ENCODE measurements around the gene LRRC30.
A peak's percentile ranks its signal among the peaks of the same experiment; 100 is the strongest.
"Not testable (repeated sequence)": the region's sequence is repeated elsewhere in the genome, so short reads cannot be mapped to it uniquely, and the experiment has no call there.

LRRC30 gene

DNA sequence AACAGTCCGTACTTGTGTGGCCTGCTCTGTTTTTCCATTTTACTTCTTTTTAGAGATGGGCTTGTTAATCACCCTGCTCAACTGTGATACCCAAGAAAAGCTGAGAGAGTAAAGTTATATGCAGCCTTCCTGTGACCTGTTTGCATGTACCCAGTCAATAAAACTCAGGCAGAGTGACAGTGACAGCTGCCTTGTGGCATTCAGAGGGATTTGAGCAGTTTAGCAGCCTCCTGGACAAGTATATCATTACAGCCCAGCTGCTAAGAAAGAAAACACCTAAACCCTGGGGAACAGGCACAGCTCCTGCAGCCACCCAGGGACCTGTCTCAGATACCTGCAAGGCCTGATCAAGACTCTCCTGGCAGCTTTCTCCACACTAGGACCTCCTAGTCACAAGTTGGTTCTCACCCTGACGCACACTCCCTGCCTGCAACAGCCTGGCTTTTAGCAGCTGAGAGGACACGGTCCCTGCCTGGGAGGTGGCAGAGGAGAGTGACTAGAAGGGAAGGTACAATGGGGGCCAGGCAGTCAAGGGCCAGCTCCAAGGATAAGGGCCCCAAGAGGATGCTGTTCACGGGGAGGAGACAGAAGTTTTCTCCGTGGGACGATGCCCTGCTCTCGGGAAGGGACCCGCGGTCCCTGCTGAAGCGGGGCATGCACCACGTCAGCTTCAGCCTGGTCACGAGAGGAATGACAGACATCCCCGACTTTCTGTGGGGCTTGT lies at the start of gene LRRC30:
TSS of gene LRRC30 (plus strand) at position 464 of the 724 bp plus-strand sequence. CDS start at position 514, 50 bp downstream.
- no peak for DNase-seq

DNA sequence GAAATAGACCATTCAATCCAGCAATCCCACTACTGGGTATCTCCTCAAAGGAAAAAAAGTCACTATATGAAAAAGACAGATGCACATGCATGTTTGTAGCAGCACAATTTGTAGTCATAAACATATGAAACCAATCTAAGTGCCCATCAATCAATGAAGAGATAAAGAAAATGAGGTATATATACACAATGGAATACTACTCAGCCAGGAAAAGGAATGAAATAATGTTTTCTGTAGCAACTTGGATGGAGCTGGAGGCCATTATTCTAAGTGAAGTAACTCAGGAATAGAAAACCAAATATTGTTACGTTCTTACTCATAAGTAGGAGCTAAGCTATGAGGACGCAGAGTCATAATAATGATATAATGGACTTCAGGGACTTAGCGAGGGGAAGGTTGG lies 45.2 kb upstream of the LRRC30 start:
- no peak for DNase-seq

DNA sequence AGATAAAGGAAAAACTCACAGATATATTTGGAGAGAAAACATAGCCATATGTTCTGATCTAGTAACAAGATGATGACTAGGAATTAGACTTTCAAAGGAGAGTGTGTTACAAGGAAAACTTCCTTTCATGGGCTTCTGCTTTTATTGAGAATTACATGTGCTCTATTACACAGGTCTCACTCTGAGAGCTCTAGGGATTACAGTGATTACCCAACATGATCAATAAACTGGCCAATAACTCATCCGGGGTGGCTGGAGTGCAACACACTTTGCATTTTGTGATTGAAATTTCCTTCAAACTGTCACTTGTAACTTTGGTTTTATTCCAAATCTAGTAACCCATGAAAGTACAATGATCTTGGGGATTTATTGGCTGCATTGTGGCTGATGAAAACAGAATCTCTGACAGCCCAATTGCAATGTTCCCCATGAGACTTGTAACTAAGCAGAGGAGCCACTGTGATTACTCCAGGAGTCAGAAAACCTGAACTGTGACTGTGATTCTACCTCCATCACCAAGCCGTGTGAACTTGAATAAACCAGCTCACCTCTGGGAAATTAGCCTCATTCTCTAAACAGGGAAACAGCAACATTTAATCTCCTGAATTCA lies 40.2 kb upstream of the LRRC30 start:
- no peak for DNase-seq

DNA sequence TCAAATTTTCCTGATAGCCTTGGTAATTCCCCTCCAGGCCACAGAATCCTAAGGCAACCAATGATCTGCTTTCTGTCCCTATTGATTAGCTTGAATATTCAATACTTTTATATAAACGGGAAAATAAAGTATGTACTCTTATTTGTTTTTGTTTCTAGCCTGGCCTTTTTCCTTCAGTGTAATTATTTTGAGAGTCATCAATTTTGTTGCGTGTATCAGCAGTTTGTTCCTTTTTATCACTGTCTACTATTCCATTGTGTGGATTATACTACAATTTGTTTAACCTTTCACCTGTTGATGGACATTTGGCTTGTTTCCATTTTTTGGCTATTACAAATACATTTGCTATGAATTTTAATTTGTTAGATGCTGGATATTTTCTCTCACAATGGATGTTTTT lies 39.2 kb upstream of the LRRC30 start:
- DNase-seq: no peak

DNA sequence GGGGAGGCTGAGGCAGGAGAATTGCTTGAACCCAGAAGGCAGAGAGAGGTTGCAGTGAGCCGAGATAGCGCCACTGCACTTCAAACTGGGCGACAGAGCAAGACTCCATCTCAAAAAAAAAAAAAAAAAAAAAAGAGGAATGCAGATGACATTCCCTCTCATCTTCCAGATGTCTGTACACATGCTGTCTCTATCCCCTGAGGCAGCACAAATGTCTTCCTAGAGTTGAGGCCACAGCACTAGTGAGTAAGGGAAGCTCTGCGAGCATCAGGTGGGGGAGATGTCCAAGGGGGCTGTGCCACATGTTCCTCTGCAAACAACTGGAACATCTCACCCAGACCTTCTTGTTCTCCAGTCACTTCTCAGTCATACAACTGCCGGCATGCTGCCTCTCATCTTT lies 35.6 kb upstream of the LRRC30 start:
- DNase-seq: no peak

DNA sequence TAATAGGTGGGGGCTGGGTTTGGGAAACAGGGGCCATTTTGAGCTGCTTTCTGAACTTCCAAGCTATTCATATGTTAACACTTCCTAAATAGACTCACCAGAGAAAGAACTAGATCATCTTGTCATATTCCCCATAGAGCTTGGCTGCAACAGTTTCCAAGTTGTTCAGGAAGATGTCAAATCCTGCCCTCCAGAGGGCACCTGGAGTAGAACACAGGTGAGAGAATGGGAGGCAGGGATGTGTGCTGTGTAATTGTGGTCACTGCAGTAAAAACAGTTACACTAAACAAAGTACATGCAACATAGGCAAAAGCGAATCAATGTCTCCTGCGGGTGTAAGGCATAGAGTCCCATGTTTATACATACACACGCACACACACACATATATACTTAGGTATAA lies 34.5 kb upstream of the LRRC30 start:
- DNase-seq: no peak

DNA sequence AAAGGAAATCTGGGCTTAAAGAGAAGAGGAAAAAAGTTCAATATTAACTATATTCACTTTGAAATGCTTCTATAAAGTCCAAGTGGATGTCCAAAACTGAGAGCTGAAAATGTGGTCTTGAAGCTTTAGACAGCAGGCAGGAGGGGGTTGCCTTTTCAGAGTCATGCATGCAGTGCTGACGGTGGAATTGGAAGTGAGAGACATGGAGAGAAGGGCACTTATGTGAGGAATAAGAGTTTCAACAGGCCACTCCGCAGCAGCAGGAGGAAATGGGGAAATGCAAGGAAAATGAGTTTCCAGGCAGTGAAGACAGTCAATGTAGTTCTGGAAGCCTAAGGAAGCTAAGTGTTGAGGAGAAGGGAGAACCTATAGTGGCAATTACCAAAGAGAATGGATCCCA lies 33.0 kb upstream of the LRRC30 start:
- no peak for DNase-seq

DNA sequence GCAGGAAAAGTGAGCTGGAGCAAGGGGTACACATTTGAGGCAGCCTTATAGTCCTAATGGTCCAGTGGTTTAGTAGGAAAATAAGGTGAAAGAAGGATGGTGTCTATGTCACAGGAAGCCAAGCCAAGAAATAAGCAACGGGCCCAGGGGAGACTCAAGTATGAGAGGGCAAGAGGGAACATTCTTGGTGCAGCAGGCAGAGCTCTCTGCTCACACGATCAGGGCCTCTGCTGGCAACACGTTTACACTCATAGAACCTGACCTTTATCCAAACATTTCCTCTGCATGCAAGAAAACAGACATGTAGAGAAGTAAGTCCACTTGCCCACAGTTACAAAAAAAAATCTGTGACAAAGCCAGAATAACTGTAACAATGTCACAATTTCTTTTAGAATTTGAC lies 32.6 kb upstream of the LRRC30 start:
- no peak for DNase-seq

DNA sequence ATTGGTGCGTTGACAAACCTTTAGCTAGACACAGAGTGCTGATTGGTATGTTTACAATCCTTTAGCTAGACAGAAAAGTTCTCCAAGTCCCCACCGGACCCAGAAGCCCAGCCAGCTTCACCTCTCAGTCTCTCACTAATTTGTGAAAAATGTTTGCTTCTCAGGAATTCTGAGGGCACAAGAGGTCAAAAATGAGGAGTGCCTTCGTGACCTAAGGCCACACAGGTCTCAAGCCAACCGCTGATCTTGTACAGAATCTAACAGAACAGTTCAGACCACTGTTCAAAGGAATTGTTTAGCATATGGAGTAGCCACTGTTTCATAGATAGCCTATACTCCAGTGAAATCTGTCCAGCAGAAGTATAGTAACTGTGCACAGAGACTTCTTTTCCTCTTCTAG lies 29.8 kb upstream of the LRRC30 start:
- DNase-seq: no peak

DNA sequence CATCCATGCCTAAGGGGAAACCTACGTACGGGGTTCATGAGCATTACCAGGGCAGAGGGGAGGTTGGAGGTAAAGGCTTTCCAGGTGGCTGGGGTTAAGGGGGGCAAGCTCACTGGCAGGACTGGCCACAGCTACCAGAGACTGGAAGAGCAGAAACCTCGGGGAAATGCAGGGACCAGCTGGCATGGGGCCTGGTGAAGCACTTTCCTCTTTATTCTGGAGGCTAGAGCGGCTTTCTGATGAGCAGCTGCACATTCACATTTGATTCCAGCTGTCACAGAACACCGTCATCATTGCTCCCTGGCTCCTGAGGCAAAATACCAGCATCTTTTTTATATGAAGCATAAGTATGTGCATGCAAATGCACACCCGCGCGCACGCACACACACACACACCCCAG lies 28.7 kb upstream of the LRRC30 start:
- DNase-seq: no peak

DNA sequence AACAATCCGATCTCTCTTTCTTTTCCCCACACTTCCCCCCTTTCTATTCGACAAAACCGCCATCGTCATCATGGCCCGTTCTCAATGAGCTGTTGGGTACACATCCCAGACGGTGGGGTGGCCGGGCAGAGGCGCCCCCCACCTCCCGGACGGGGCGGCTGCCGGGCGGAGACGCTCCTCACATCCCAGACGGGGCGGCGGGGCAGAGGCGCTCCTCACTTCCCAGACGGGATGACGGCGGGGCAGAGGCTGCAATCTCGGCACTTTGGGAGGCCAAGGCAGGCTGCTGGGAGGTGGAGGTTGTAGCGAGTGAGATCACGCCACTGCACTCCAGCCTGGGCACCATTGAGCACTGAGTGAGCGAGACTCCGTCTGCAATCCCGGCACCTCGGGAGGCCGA lies 27.3 kb upstream of the LRRC30 start:
- DNase-seq: not testable (repeated sequence)

DNA sequence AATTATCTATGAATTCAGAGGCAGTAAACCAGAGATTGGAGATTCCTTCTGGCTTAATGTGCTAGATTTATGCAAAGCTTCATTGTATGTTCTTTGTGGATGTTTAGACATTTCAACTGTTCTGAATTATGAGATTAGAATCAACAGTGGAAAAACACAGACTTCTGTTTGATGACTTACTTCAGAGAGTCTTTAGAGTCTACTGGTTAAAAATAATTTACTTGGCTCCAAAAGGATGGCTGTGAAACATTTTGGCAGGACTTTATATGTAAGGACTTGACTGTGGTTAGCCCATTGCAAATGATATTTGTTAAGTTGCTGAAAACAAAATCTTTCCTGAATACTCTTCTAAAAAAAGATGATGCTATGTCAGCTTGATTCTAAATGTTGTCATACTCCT lies 25.5 kb upstream of the LRRC30 start:
- DNase-seq: no peak

DNA sequence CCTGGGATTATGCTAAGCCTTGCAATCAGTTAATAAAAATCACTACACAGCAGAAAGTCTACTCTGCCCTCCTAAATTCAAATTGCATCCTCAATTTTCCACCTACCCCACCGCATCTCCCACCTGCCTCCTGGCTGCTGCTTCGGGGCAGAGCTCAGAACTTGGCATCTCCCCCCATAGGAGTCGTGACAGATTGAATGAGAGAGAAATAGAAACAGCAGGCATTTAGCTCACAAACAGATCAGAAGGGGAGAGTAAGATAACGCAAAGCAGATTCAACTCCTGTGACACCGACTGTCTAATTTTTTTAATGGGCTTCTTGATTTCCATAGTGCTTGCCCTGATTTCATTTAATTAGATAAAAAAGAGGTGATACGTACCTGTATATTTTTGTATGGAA lies 24.7 kb upstream of the LRRC30 start:
- DNase-seq: no peak

DNA sequence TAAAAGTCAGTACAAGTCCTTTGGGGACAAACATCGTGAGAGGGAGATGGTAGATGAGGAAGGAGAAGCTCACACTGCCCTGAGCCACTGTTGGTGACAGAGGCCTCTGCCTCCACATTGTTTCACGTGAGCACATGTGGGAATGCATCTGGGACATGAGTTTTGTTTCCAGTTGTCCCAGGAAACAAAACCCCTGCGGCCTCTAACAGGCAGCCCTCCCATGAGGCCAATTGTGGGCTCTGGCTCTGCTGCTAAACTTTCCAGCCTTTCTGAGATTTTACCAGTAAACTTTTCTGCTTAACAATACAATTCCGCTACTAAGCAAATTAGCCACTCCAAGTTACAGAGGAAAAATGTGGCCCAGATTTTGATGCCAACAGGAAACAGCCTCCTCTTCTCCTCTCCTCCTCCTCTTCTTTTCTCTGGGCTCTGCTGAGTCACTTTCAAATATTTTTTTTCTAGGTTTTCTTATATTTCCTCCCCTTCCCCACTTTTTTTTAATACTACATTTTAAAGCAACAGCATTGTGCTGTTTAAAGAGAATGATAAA lies 23.4 kb upstream of the LRRC30 start:
- no peak for DNase-seq

DNA sequence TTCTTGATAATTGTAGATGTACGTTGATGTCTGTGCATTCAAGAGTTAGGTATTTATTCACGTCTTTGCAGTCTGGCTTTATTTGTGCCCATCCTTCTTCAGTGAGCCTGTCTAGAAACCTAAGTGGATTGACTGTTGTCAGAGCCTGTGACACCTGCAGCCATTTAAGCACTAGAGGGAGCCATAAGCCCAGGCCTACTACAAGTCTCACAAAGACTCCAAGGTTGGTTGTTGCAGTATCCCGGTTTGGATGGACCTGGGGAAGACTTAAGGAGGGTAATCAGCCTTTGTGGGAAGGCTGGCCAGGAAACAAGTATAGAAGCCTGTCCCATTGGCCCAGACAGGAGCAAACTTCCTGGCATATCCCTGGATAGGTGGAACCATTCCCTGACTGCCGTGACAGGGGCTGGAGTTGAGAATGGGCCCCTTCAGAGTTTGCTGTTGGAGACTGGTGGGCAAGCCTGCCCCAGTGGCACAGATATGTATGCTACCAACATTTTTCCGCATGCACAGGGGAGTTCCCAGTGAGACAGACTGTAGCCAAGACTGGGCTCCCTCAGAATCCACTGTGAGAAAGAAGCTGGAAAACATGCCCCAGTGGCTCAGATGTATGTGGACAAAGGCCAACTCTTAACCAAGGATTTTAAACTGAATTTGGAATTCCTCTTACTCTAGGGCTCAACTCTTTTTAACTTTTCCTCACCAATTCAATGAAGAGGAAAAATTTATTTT lies 9.3 kb upstream of the LRRC30 start:
- peak; percentile 42 for DNase-seq

DNA sequence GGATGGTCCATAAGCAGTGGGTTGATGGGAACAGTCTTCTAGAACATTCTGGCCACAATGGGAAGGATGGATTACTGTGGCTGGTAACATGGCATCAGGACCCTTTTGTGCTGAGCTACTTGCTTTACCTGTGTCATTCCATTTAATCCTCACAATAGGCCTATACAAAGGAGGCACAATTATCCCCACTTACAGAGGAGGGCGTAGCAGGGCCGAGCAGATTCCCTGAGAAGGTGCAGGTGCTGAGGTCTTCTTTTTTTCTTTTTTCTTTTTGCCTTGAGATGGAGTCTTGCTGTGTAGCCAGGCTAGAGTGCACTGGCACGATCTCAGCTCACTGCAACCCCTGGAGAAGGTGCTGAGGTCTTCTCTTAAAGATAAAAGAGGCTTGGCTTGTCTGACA lies 6.7 kb upstream of the LRRC30 start:
- DNase-seq: no peak

DNA sequence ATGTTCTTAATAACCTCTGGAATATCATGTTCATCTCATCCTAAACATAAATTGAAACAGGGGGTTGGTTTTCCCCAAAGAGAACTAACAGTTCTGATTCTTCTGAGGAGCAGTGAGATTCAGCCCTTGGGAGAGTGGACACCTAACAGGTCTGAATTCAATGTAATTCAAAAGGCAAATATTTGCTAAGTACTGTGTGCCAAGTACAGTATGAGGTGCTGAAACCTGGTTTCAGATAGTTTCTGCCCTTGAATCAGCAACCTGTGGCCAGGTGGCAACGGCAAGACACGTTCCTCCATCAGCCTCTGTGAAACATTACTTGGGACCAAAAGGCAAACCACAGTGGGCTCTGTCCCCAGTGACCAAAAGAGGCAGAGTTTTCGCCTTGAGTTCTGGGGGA lies 1.3 kb downstream of the LRRC30 start:
- DNase-seq: no peak

DNA sequence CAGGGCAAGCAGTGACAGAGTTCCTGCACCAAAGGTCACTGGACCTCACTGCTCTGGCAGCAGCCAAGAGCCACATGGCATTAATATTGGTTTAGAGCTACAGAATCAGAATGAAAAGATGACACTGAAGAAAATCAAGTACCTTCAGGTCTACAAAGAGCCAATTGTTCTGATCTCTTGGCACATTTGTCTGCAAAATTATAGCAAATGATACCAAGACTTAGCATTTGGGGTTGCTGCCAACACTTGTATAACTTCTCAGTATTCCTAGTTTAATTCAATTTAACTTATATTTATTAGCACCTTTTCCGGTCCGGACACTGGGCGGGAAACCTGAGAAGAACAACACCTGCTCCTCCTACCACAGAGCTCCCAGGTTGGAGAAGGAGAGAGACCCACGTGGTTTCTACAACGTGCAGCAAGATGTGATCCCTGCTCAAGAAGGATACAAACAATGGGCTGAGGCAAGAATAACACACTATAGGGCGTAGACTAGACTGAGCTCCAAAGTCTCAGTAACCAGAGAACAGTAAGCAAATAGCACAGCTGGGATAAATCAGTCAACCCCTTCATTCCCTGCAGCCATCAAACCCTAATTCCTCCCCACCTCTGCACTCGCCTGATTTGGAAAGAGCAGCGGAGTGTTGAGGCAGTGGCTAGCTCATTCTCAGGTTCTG lies 2.4 kb downstream of the LRRC30 start:
- no peak for DNase-seq

DNA sequence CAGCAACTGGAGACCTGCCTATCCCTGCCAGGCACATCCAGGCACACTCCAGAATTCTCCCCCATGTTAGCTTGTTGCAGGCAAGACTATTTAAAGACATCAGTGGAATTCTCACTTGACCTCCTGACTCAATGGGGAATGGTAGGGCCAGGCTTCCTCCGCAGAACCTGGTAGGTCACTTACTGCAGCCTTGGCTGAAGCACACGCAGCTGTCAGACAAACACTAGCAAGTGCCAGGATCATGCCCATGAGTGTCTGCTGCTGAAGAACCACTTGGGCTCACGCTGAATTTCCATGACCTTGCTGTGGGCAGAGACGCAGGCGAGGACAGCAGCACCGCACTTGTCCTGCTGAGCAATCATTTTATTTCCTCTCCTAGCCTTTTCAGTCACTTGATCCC lies 3.2 kb downstream of the LRRC30 start:
- DNase-seq: no peak

DNA sequence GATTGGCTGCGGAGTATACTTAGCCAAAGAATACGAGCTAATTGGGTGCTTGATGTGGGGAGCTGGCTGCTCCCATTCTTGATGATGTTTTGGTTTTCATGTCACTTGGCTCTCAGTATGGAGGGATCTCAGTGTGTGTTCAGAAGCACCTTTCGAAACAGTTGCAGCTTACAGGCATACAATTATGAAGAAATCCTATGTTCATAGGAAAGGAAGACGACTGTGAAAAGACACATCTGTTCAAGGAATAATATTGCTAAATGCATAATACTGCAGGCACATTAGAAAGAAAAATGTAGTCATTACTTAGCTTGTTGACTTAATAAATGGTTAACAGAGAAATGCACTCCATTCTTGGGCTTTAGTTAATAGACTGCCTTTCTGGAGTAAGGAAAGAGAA lies 4.1 kb downstream of the LRRC30 start:
- no peak for DNase-seq

DNA sequence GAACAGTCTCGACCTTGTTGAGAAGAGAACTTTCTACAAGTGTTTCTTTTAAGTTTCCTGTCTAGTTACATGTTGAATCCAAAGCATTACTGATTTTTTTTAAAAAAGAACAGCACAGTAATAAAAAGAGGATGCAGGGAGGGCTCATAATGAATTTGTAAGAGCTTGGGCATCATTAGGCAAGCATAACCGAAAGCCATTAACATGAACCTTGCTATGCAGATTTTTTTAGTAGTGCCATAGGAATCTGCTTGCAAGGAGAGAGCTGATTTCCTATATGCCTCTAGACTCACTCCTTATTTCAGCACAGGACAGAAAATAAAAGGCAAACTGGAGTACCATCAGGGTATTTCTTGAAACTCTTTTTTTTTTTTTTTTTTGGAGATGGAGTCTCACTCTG lies 5.2 kb downstream of the LRRC30 start:
- DNase-seq: no peak

DNA sequence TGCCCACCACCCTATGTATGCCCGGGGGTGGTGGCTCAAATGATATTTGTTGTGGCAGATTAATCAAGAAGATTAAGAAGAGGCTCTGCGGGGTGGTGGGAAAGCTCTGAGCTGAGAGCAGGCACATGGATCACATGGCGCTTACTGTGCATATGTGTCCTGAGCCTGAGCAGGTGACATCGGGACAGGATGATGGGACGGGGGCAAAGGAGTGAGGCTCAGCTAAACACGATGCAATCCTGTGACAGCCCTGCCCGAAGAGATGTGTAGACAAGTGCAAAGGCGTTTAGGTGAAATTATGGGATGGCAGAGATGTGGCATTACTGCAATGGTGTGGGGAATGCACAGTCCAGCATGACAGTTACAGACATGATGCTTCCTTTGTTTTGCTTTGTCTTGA lies 6.0 kb downstream of the LRRC30 start:
- no peak for DNase-seq

DNA sequence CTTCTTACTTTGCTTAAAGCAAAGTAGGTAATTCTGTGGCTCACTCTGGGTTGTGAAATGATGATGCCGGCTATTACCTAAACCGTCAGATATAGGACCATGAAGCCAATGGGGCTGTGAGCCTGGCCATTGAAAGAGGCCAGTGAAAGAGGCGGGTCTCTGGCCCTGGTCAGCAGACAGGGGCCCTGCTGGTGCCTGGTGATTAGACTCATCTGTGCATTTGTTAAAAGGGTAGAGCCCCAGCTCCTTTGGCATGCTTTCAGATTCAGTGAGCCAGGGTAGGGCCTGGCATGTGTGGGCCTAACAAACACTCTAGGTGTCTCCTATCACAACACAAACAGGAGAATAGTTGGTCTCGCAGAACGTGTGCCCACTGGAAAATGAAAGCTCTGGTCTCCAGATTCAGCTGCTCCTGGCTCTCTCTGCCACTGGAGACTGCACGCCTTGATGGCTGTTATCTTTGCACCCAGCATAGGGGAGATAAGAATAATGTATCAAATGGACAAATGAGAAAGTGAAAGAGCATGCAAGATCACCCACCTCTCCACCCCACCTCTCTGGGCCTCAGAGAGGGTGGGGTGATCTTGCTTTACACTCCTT lies 6.9 kb downstream of the LRRC30 start:
- no peak for DNase-seq

All from inflammatory macrophage treated with lipopolysaccharide for 4 hours (primary cell).